Dermis blood vessel endothelial cell (primary cell): ENCODE measurements around the gene ZNRF1. TPM values are rescaled to one million over a fixed set of nuclear protein-coding genes. Genes with fewer than 3 reads are reported as not detected.

Source experiments
- DNase-seq: peaks from one replicate; pipeline ENCODE4 v3.0.0; 2010
- total RNA-seq: library from RNA; depleted of rRNA; stranded (reverse); fragments of >200 nt; gene quantifications from 2 replicates; pipeline ENCODE4 v1.2.3, GENCODE V29; 2014

Gene ZNRF1
- total RNA-seq, 1 donor from 2014 or later: 35.7 TPM

DNA sequence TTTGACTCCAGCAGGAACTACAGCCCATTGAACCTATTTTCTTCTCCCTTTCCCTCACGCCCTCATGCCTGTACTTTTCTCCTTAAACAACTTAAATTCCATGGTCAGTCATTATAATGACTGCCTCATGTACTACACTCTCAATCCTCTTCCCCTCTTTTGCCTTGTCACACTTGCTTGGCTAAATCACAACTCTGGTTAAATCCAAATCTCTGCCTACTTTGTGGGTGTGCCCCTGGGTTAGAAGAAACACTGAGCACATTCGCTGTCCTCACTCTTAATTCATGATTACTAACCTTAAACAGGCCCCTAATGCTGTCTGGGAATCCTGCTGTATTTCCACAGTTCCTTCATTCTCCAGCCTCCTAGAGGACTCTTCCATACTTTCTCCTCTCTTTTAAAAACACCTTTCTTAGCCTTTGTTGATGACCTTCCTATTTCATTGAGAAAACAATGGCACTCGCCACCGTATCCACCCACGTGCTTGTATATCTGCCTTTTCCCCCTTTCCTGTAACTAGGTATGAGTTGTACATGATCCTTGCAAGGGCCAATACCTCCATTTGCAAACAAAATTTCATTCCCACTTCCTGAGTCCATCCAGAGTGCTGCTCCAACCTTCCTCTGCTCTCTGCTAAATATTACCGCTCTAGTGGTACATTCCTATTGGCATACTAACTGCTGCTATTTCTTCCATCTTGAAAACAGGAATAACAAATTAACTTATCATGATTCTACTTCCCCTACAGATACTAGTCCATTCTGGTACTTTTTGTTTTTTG, 28.9 kb downstream of the ZNRF1 start:
- DNase-seq: peak; percentile 30

DNA sequence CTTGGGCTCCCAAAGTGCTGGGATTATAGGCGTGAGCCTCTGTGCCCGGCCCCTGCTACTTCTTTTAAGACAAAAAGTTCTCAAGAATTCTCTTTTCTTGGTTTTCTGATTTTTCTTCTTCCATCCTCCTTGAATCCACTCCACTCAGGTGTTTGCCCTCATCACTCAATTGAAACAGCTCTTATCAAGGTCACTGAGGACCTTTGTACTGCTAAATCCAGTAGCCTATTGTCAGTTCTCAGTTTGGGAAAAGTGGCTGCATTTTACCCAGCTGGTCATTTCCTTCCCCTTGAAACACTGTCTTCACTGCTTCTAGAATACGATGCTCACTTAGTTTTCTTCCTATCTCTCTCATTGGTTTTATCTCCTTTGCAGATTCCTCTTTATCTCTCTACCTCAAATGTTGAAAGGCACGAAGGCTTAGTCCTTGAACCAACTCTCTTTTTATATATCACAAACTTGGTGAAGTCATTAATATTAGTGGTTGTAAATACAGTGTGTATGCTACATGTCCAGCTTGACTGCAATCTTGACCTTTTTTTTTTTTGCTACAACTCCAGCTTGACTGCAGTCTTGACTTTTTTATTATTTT, 29.8 kb downstream of the ZNRF1 start:
- DNase-seq: no peak

GRCh38 chr16:75029854-75030253, 31.0 kb downstream of the ZNRF1 start:
- DNase-seq: no peak

DNA sequence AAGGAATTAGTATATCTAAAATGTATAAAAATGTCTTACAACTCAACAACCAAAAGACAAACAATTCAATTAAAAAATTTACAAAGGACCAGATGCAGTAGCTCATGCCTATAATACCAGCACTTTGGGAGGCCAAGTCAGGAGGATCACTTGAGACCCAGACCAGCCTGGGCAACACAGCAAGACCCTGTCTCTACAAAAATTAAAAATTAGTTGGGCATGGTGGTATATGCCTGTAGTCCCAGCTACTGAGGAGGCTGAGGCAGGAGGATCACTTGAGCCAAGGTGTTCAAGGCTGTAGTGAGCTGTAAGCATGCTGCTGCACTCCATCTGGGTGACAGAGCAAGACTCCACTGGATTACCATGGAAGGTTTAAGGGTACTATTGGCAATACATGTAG, 33.8 kb downstream of the ZNRF1 start:
- no peak for DNase-seq

GRCh38 chr16:75035410-75035968, 36.7 kb downstream of the ZNRF1 start:
- no peak for DNase-seq

GRCh38 chr16:75038036-75038858, 39.4 kb downstream of the ZNRF1 start:
- DNase-seq: no peak

DNA sequence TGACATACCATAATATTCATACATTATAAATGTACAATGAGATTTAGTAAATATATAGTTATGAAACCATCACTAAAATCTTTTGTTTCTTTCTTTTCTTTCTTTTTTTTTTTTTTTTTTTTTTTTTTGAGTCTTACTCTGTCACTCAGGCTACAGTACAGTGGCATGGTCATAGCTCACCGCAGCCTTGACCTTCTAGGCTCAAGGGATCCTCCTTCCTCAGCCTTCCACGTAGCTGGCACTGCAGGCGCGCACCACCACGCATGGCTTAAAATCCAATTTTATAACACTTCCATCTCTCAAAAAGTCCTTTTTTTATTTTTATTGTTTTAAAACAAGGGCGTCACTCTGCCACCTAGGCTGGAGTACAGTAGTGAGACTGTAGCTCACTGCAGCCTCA, 41.1 kb downstream of the ZNRF1 start:
- no peak for DNase-seq

DNA sequence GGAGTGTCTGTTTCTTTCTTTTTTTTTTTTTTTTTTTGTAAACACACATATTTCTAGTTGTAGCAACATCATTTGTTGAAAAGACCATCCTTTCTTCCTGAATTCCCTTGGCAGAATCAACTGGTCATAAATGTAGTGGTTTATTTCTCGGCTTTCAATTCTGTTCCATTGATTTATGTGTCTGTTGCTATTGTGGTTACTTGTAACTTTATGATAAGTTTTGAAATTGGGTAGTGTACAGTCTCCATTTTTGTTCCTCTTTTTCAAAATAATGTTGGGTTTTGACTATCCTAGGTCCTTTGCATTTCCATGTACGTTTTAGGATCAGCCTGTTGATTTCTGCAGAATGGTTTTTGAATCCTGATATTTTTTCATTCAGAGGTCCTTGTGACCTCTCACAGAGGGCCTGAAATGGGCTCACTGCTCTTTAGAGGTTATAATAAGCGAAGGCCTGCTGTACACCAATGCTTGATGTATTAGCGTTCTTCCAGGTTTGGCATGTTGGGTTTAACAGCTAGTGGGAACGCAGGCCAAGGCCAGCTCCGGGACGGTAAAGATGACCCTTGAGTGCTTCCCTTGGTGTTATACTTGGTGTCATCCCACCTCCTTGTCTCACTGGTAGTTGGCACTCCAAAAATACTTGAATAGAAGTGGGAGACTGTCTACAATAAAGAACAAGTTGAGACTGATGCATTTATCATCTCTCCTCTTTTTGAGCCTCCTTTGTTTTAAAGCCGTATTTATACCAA, 43.8 kb downstream of the ZNRF1 start:
- DNase-seq: no peak

DNA sequence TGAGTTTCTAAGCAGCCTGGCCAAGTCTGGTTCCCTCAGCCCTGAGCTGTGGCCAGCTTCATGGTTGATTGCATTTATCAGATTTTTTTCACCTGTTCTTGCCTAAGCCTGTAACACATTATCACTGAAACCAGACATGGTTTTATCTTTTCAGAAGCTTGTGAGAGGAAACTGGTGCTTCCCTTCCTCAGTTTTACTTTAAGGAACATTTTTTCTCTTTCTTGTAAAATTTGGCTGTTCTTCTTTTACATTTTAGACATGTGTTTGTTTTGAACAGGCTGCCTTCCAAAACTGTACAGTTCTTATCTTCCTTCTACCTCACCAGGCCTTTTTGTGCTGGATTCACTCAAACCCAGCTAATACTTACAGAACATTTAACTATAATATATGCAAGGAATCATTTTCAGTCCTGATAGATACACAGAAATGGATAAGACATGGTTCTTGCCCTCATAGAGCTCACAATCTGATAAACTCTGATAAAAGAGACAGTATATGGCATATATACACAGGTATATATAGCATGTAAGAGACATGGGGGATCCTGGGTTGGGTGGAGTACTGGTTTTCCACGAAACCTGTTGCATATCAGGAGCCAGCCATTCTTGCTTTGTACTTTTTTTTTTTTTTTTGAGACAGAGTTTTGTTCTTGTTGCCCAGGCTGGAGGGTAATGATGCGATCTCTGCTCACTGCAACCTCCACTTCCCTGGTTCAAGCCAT, 44.5 kb downstream of the ZNRF1 start:
- peak; percentile 31 for DNase-seq

GRCh38 chr16:75044800-75045361, 46.1 kb downstream of the ZNRF1 start:
- DNase-seq: no peak

- DNase-seq: no peak
These were observed 46.6 kb downstream of the ZNRF1 start for GRCh38 chr16:75045424-75045823.

GRCh38 chr16:75048054-75048453, 49.2 kb downstream of the ZNRF1 start:
- DNase-seq: peak; percentile 20

DNA sequence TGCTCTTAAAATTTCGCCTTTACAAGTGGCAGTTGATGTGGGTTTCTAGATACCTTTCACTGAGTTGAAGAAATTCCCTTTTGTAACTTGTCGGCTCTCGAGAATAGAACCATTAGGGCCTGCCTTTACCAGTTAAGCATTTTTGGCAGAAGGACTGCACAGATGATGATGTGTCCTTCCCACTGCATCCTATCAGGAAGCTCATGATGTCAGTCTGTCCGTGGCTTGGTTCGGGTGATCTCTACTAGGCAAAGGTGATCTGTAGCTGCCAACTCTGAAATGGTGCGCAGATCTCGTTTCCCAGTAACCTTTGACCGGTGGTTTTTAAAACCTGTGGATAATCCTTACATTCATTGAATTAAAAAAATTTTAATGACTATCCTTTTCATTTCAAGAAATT, 49.7 kb downstream of the ZNRF1 start:
- DNase-seq: peak; percentile 68

DNA sequence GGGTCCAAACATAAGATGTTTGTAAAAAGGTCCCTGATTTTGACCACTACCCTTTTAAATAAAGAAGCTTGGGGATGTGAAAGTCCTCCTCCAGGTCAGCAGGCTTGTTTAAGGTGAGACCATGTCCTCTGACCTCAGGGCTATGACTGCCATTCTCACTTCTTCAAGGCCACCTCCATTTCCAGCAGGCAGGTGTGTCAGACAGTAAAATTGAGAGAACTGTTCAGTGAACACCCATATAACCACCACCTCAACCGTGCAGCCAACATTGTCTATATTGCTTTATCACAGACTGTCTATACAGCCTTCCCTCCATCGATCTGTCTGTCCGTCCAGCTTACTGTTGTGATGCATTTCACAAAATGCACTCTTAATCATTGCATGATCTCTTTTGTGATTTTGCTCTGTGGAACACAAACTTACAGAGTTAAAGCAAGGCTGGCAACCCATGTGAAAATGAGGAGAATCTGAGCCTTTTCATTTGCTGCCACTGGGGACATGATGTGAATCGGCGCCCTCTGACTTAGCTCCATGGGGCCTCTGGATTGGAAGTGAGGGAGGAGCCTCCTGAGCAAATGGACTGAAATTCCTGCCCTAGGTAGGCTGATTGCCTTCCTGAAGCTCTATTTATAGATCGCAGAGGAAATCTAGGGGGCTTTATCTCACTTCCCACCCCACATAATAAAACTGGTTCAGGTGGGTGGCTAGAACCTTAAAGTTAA, 53.8 kb downstream of the ZNRF1 start:
- no peak for DNase-seq

DNA sequence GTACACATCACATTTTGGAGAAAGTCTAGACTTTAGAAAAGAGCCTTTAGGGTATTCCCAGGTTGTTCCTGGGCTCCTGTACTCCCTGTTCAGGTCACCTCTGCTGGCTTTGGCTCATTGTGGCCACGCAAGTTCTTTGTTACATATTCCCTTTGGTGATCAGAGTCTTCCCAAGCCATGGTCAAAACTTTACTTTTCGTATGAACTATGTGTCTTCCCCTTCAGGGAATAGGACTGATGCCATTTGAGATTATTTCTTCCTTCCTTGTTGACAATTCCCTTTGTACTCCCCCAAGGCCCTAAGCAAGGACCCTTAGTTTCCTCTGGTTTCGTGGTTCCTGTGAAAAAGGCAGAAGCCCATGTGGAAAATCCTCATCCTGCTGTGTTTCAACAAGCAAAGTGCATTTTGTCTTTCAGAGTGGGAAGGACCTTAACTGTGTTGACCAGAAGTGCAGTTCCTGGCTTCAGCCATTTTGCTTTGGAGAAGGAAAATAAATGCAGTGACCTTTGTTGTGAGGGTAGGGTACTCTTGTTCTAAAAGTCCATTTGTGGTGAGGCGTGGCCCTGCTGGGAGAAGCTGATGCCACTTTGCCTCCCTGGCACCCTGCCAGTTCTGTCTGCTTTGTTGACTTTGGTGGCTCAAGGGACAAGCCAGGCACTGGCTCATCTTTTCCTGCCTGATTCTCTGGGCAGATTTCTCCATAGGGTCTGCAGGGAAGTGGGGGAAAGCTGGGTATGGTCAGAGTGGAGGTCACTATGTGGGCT, 55.1 kb downstream of the ZNRF1 start:
- peak; percentile 34 for DNase-seq

DNA sequence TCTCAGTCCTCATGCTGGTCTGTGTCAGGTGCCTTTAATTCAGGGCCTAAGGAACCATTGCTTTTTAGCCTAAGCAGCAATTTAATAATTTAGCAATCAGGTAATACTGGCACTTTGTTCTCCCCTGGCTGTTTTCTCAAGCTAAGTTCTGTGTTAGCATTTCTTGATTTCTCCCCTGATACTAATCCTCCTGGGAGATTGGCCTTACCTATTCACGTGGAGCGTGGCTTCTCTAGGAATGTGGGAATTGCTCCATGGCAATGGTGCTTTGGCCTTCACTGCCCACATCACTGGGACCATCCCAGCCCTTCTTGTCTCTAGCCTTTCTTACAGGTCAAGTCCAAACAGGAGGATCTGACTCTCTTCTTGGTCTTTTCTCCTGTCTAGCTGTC, 55.7 kb downstream of the ZNRF1 start:
- DNase-seq: no peak

DNA sequence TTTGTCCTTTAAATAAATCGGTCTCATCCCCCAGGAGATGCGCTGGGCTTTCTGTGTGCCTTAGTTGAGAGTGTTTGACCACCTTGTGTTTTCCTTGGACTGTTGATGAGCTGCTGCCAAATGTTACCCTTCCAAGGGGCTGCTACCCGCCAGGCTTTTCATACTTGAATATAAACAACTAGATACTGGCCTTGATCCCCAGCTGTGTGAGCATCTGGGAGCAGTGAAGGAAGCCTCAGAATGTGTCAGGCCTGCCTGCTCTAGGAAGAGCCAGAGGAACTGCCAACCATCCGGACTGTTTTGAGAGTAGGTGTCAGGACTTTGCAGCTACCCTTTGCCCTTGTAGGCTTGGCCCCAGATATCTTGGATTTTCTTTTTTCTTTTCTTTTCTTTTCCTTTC, 60.0 kb downstream of the ZNRF1 start:
- DNase-seq: no peak

DNA sequence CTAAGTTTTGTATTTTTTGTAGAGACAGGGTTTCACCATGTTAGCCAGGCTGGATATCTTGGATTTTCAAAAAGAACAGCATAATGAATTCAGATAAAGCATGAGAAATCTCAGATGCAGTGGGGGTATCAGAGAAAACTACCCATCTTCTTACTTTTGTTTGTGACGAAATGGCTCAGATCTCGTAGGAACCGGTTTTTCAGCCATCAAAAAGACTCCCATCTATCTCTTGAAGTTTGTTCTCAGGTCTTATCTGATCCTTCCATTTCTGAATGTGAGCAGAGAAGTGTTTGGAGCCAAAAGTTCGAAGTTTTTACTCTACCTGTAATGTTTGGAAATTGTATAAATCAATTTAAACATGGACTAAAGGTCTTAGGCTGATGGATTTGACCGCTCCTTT, 60.6 kb downstream of the ZNRF1 start:
- DNase-seq: no peak

- DNase-seq: no peak
These were observed 61.9 kb downstream of the ZNRF1 start for GRCh38 chr16:75060723-75061122.

DNA sequence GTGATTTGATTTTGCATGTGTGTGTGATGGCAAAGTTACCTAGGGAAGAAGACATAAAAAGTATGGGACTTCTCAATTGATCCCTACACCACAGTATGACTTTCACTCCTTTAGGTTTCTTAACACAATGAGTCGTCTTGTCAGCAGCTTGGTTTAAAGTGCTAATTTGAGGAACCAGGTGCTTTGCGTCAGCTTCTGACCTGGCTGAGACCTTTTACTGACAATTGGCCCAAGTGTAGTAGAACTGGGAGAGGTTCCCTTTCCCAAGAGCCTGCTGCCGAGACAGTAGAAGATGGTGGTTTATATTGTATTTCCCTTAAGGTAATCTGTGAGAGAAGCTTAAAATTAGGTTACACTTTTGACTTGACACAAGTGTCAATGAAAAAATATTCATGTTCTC, 62.8 kb downstream of the ZNRF1 start:
- no peak for DNase-seq
